Measurements from ENCODE around the gene LIPE.

The LIPE gene

GRCh38 chr19:42394751-42395150 lies 32.4 kb downstream of the LIPE start:
- Histone ChIP-seq H3K4me3 (ENCODE audit: low read depth, low read length) (no peak overlapping the region), H3K9ac (ENCODE audit: low read depth, low read length) (no peak overlapping the region), H3K9me3 (ENCODE audit: control insufficient read depth, insufficient read depth, low read length) (no peaks in the 10 kb centered on the region), H3K27me3 (ENCODE audit: control insufficient read depth, insufficient read depth, low read length) (peaks cover 18% of the 10 kb centered on the region), H3K36me3 (ENCODE audit: control insufficient read depth, insufficient read depth, low read length) (no peaks in the 10 kb centered on the region), H3K4me1 (ENCODE audit: control insufficient read depth, insufficient read depth, low read length) (peaks cover 4% of the 10 kb centered on the region)

- H3K36me3 ChIP-seq (ENCODE audit: control insufficient read depth, insufficient read depth, low read length) = no peaks in the 10 kb centered on the region
- peaks cover 4% of the 10 kb centered on the region for H3K4me1 ChIP-seq (ENCODE audit: control insufficient read depth, insufficient read depth, low read length)
- H3K9ac ChIP-seq (ENCODE audit: low read depth, low read length) = no peak overlapping the region
- no peaks in the 10 kb centered on the region for H3K9me3 ChIP-seq (ENCODE audit: control insufficient read depth, insufficient read depth, low read length)
- no peak overlapping the region for H3K4me3 ChIP-seq (ENCODE audit: low read depth, low read length)
- peaks cover 21% of the 10 kb centered on the region for H3K27me3 ChIP-seq (ENCODE audit: control insufficient read depth, insufficient read depth, low read length)
Measured at GRCh38 chr19:42392165-42392564, 35.0 kb downstream of the LIPE start.

- H3K27me3 ChIP-seq (ENCODE audit: control insufficient read depth, insufficient read depth, low read length) = peaks cover 21% of the 10 kb centered on the region
- no peak within 1 kb of the TSS for H3K9ac ChIP-seq (ENCODE audit: low read depth, low read length)
- no peaks in the 10 kb centered on the region for H3K9me3 ChIP-seq (ENCODE audit: control insufficient read depth, insufficient read depth, low read length)
- H3K36me3 ChIP-seq (ENCODE audit: control insufficient read depth, insufficient read depth, low read length) = no peaks in the 10 kb centered on the region
- H3K4me1 ChIP-seq (ENCODE audit: control insufficient read depth, insufficient read depth, low read length) = peaks cover 2% of the 10 kb centered on the region
- peak within 1 kb of the TSS; percentile 22 for H3K4me3 ChIP-seq (ENCODE audit: low read depth, low read length)
Measured at GRCh38 chr19:42389899-42390298, 37.3 kb downstream of the LIPE start, which contains the start of gene CNFN. Gene CNFN, minus strand, starts transcription at chr19:42390297. Its CDS starts 1,260 bp downstream, at chr19:42389037.

DNA sequence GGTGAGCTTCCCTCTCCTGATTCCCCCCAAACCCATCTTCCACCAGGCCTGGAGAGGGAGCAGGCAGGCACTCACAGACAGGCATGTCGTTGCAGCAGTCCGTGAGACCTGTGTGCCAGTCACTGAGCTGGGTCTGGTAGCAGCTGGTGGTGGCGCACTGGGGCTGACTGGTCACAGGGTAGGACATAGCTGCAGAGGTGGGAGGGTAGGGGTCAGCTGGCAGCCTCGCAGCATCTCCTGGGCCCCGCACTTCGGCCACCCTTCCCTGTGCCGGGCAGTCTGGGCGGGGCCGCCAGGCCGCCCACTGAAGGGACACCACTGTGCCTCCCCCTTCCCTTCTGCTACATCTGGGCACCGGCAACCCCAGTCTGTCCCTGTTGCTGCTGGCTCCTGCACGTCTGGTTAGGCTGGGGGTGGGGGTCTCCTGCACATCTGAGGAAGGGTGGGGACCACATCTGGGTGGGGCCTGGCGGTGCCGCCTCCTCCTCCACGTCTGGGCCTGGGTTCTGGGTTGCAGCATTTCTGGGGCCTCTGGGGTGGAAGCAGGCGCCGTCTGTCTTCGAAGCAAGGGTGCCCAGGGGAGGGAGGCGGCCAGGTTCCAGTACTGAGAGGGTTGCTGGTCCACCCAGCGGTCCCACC lies 38.2 kb downstream of the LIPE start:
- no peaks in the 10 kb centered on the region for H3K9me3 ChIP-seq (ENCODE audit: control insufficient read depth, insufficient read depth, low read length)
- no peak overlapping the region for H3K9ac ChIP-seq (ENCODE audit: low read depth, low read length)
- peaks cover 2% of the 10 kb centered on the region for H3K4me1 ChIP-seq (ENCODE audit: control insufficient read depth, insufficient read depth, low read length)
- no peaks in the 10 kb centered on the region for H3K36me3 ChIP-seq (ENCODE audit: control insufficient read depth, insufficient read depth, low read length)
- H3K4me3 ChIP-seq (ENCODE audit: low read depth, low read length) = no peak overlapping the region
- peaks cover 21% of the 10 kb centered on the region for H3K27me3 ChIP-seq (ENCODE audit: control insufficient read depth, insufficient read depth, low read length)

GRCh38 chr19:42386974-42387707 lies 40.0 kb downstream of the LIPE start:
- H3K9me3 ChIP-seq (ENCODE audit: control insufficient read depth, insufficient read depth, low read length) = no peaks in the 10 kb centered on the region
- H3K9ac ChIP-seq (ENCODE audit: low read depth, low read length) = peak overlapping the region; percentile 57
- H3K36me3 ChIP-seq (ENCODE audit: control insufficient read depth, insufficient read depth, low read length) = no peaks in the 10 kb centered on the region
- peak overlapping the region; percentile 73 for H3K4me3 ChIP-seq (ENCODE audit: low read depth, low read length)
- peaks cover 21% of the 10 kb centered on the region for H3K27me3 ChIP-seq (ENCODE audit: control insufficient read depth, insufficient read depth, low read length)
- H3K4me1 ChIP-seq (ENCODE audit: control insufficient read depth, insufficient read depth, low read length) = peaks cover 2% of the 10 kb centered on the region

DNA sequence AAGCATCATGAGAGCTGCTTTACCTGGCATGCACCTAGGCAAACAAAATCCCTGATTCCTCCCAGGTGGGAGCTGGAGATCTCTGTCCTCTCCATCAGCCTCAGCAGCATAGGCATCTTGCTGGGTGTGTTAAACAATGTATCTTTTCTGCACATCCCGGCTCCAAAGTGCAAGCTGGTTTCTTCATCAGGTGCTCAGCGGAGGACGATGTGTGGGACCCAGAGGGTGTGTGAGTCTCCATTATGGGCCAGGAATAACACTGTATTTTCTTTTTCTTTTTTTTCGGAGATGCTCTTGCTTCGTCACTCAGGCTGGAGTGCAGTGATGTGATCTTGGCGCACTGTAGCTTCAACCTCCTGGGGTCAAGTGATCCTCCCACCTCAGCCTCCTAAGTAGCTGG lies 47.0 kb downstream of the LIPE start:
- Histone ChIP-seq H3K9ac (ENCODE audit: low read depth, low read length) (no peak overlapping the region), H3K9me3 (ENCODE audit: control insufficient read depth, insufficient read depth, low read length) (no peaks in the 10 kb centered on the region), H3K4me3 (ENCODE audit: low read depth, low read length) (no peak overlapping the region), H3K27me3 (ENCODE audit: control insufficient read depth, insufficient read depth, low read length) (no peaks in the 10 kb centered on the region), H3K36me3 (ENCODE audit: control insufficient read depth, insufficient read depth, low read length) (peaks cover 12% of the 10 kb centered on the region), H3K4me1 (ENCODE audit: control insufficient read depth, insufficient read depth, low read length) (no peaks in the 10 kb centered on the region)

- Histone ChIP-seq H3K4me1 (ENCODE audit: control insufficient read depth, insufficient read depth, low read length) (no peaks in the 10 kb centered on the region), H3K4me3 (ENCODE audit: low read depth, low read length) (no peak overlapping the region), H3K36me3 (ENCODE audit: control insufficient read depth, insufficient read depth, low read length) (peaks cover 16% of the 10 kb centered on the region), H3K9ac (ENCODE audit: low read depth, low read length) (no peak overlapping the region), H3K9me3 (ENCODE audit: control insufficient read depth, insufficient read depth, low read length) (no peaks in the 10 kb centered on the region), H3K27me3 (ENCODE audit: control insufficient read depth, insufficient read depth, low read length) (no peaks in the 10 kb centered on the region)
Measured at GRCh38 chr19:42378225-42379215, 48.7 kb downstream of the LIPE start.

DNA sequence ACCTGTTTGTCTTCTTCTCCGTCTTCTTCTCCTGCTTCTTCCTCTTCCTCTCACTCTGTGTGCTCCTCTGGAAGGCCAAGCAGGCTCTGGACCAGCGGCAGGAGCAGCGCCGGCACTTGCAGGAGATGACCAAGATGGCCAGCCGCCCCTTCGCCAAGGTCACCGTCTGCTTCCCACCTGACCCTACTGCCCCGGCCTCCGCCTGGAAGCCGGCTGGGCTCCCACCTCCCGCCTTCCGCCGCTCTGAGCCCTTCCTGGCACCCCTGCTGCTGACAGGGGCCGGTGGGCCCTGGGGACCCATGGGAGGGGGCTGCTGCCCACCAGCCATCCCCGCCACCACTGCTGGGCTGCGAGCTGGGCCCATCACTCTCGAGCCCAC lies 51.0 kb downstream of the LIPE start:
- H3K4me1 ChIP-seq (ENCODE audit: control insufficient read depth, insufficient read depth, low read length) = no peaks in the 10 kb centered on the region
- peaks cover 20% of the 10 kb centered on the region for H3K36me3 ChIP-seq (ENCODE audit: control insufficient read depth, insufficient read depth, low read length)
- H3K27me3 ChIP-seq (ENCODE audit: control insufficient read depth, insufficient read depth, low read length) = no peaks in the 10 kb centered on the region
- H3K9me3 ChIP-seq (ENCODE audit: control insufficient read depth, insufficient read depth, low read length) = no peaks in the 10 kb centered on the region
- H3K4me3 ChIP-seq (ENCODE audit: low read depth, low read length) = no peak overlapping the region
- H3K9ac ChIP-seq (ENCODE audit: low read depth, low read length) = no peak overlapping the region

- Histone ChIP-seq H3K36me3 (ENCODE audit: control insufficient read depth, insufficient read depth, low read length) (peaks cover 21% of the 10 kb centered on the region), H3K27me3 (ENCODE audit: control insufficient read depth, insufficient read depth, low read length) (no peaks in the 10 kb centered on the region), H3K9ac (ENCODE audit: low read depth, low read length) (no peak overlapping the region), H3K4me3 (ENCODE audit: low read depth, low read length) (no peak overlapping the region), H3K4me1 (ENCODE audit: control insufficient read depth, insufficient read depth, low read length) (peaks cover 3% of the 10 kb centered on the region), H3K9me3 (ENCODE audit: control insufficient read depth, insufficient read depth, low read length) (no peaks in the 10 kb centered on the region)
Measured at GRCh38 chr19:42375415-42376176, 51.6 kb downstream of the LIPE start.

DNA sequence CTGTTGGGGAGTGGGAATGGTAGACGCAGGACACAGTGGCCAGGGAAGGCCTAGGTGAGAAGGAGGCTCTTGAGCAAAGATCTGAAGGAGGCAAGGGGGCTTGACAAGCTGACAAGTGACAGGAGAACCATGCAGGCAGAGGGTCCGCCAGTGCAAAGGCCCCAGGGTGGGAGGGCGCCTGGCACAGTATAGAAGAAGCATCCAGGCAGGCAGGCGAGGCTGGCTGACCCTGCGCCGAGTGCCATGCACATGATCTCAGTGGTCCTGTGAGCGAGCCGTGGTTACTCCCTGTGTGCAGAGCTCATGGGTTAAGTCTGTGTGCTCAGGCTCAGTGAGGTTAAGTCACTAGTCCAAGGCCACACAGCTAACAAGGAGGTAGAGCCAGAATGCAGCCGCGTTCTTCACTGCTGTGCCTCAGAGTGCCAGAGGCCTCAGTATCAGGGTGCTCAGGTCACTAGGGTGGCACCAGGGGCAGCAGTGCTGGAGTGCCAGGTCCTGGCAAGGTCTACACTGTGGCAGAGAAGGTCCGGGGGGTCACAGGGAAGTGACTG lies 52.3 kb downstream of the LIPE start:
- H3K4me3 ChIP-seq (ENCODE audit: low read depth, low read length) = no peak overlapping the region
- H3K9me3 ChIP-seq (ENCODE audit: control insufficient read depth, insufficient read depth, low read length) = no peaks in the 10 kb centered on the region
- H3K9ac ChIP-seq (ENCODE audit: low read depth, low read length) = no peak overlapping the region
- peaks cover 21% of the 10 kb centered on the region for H3K36me3 ChIP-seq (ENCODE audit: control insufficient read depth, insufficient read depth, low read length)
- peaks cover 3% of the 10 kb centered on the region for H3K4me1 ChIP-seq (ENCODE audit: control insufficient read depth, insufficient read depth, low read length)
- H3K27me3 ChIP-seq (ENCODE audit: control insufficient read depth, insufficient read depth, low read length) = no peaks in the 10 kb centered on the region
